OCI-LY7 (cell line): ENCODE results near the gene SLC25A45.

Experiments used
- EZH2phosphoT487 ChIP-seq: fragments of 200-600 bp; sonication (generic); IDR thresholded peaks from 2 replicates; pipeline ENCODE4 v1.6.1; 2018; ENCODE audit warnings: low read depth, borderline replicate concordance, mild to moderate bottlenecking, mixed run types, antibody characterized with exemption, low read length, moderate library complexity, mixed read lengths
- TF ChIP-seq, protein P1 (sequence below): fragments of 200-600 bp; sonication (generic); conservative IDR thresholded peaks from 2 replicates; pipeline ENCODE4 v1.5.1; 2014; ENCODE audit warnings: mild to moderate bottlenecking, antibody characterized with exemption, low read length, moderate library complexity, mixed read lengths

DNA sequence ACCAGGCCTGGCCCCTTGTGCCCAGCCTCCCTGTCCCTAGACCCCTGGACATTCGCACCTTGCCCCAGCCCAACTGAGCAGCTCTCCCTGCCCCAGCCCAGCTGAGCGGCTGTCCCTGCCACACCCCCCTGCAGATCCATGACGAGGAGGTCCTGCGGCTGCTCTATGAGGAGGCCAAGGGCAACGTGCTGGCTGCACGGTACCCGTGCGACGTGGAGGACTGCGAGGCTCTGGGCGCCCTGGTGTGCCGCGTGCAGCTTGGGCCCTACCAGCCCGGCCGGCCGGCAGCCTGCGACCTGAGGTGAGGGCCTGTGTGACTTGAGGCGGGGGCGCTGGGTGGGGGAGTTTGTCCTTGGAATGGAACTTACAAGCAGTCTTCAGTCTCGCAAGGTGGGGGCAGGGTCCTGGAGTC lies 11.7 kb upstream of the SLC25A45 start:
- TF ChIP-seq, protein P1, sequence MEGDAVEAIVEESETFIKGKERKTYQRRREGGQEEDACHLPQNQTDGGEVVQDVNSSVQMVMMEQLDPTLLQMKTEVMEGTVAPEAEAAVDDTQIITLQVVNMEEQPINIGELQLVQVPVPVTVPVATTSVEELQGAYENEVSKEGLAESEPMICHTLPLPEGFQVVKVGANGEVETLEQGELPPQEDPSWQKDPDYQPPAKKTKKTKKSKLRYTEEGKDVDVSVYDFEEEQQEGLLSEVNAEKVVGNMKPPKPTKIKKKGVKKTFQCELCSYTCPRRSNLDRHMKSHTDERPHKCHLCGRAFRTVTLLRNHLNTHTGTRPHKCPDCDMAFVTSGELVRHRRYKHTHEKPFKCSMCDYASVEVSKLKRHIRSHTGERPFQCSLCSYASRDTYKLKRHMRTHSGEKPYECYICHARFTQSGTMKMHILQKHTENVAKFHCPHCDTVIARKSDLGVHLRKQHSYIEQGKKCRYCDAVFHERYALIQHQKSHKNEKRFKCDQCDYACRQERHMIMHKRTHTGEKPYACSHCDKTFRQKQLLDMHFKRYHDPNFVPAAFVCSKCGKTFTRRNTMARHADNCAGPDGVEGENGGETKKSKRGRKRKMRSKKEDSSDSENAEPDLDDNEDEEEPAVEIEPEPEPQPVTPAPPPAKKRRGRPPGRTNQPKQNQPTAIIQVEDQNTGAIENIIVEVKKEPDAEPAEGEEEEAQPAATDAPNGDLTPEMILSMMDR = no peak
- no peak for TF ChIP-seq EZH2phosphoT487
